Endothelial cell of umbilical vein (primary cell): ENCODE measurements around the gene RNF6. TPM values are rescaled to one million over a fixed set of nuclear protein-coding genes. Genes with fewer than 3 reads are reported as not detected.

ENCODE experiments used
- BruUV-seq: library from RNA; stranded (reverse); fragments of 400-500 nt; replicated peaks from 2 replicates; lab custom pipeline; 2021; lab: Mats Ljungman, UMichigan
- CTCF ChIA-PET: fragments of 300-600, 350-600 bp; sonication (Branson Sonifier 250); formaldehyde crosslinking; loops from one replicate; lab custom pipeline; 2021; ENCODE audit warnings: antibody characterized with exemption, inconsistent platforms; lab: Charles Lee
- POLR2A ChIA-PET: fragments of 300-600, 350-600 bp; sonication (Branson Sonifier 250); formaldehyde crosslinking; loops from one replicate; lab custom pipeline; 2021; ENCODE audit warnings: antibody characterized with exemption, inconsistent platforms; lab: Charles Lee
- DNase-seq: peaks from one replicate; pipeline ENCODE4 v3.0.0-alpha.2; 2011; ENCODE audit warnings: low read depth, low spot score
- FAIRE-seq: peaks from 2 replicates; lab custom pipeline; 2011; peaks lifted over from hg19 to GRCh38; lab: Jason Lieb, UNC
- H2AFZ ChIP-seq: 2 replicates; pipeline ENCODE4 v1.6.0; 2012; ENCODE audit warnings: low read depth, low read length, control low read depth, inconsistent platforms
- H3K27ac ChIP-seq: 2 replicates; pipeline ENCODE4 v1.5.1; 2011; ENCODE audit warnings: low read depth, mild to moderate bottlenecking, control low read depth, low read length, moderate library complexity; ENCODE audit not compliant: insufficient read depth
- H3K27me3 ChIP-seq, 2 experiments: 2 replicates each; pipeline versions ENCODE4 v1.6.0 to v1.6.1; 2011; ENCODE audit warnings: low read length in 2 of 2, mixed read lengths in 1 of 2; ENCODE audit not compliant: control insufficient read depth in 2 of 2, insufficient read depth in 2 of 2
- H3K36me3 ChIP-seq, 2 experiments: 2 replicates in 1 of 2; 3 replicates in 1 of 2; pipeline ENCODE4 v1.5.1; 2011; ENCODE audit warnings: low read length in 2 of 2, mild to moderate bottlenecking in 1 of 2, moderate library complexity in 1 of 2; ENCODE audit not compliant: control insufficient read depth in 2 of 2, insufficient read depth in 2 of 2; ENCODE audit errors: extremely low read depth in 1 of 2
- H3K4me1 ChIP-seq: 3 replicates; pipeline ENCODE4 v1.5.1; 2011; ENCODE audit warnings: mild to moderate bottlenecking, low read length; ENCODE audit not compliant: control insufficient read depth, insufficient read depth; ENCODE audit errors: extremely low read depth
- H3K4me2 ChIP-seq: 2 replicates; pipeline ENCODE4 v1.6.1; 2011; ENCODE audit warnings: low read length, control low read depth, mixed read lengths; ENCODE audit not compliant: insufficient read depth
- H3K4me3 ChIP-seq, 3 experiments: fragments of 200-600 bp in 1 of 3; sonication (generic), shearing (Covaris generic) in 1 of 3; replicated peaks in 1 of 3; 2 replicates each; pipeline ENCODE4 v1.5.1; 2011 to 2016; ENCODE audit warnings: control low read depth in 3 of 3, low read length in 3 of 3, mild to moderate bottlenecking in 2 of 3, inconsistent platforms in 1 of 3, low read depth in 1 of 3, moderate library complexity in 1 of 3; ENCODE audit not compliant: insufficient read depth in 1 of 3
- H3K79me2 ChIP-seq: 2 replicates; pipeline ENCODE4 v1.6.0; 2012; ENCODE audit warnings: low read length, inconsistent platforms; ENCODE audit not compliant: control insufficient read depth, insufficient read depth
- H3K9ac ChIP-seq: replicated peaks from 2 replicates; pipeline ENCODE3; 2011; ENCODE audit warnings: low read length, control low read depth; ENCODE audit not compliant: insufficient read depth; ENCODE audit errors: extremely low read depth
- H3K9me1 ChIP-seq: replicated peaks from 3 replicates; pipeline ENCODE4 v1.6.0; 2011; ENCODE audit warnings: mild to moderate bottlenecking, low read length; ENCODE audit not compliant: control insufficient read depth, insufficient read depth; ENCODE audit errors: extremely low read depth
- H3K9me3 ChIP-seq: replicated peaks from 2 replicates; pipeline ENCODE4 v1.5.1; 2012; ENCODE audit warnings: low read length, inconsistent platforms; ENCODE audit not compliant: control insufficient read depth, insufficient read depth
- H4K20me1 ChIP-seq: replicated peaks from 2 replicates; pipeline ENCODE3; 2011; ENCODE audit warnings: mild to moderate bottlenecking, low read length; ENCODE audit not compliant: control insufficient read depth, insufficient read depth; ENCODE audit errors: extremely low read depth
- CTCF ChIP-seq, 2 donors: IDR thresholded peaks; 1 replicate in 1 of 2; 2 replicates in 1 of 2; pipeline ENCODE4 v1.5.1; 2011; ENCODE audit warnings: low read length in 2 of 2, mild to moderate bottlenecking in 2 of 2, moderate library complexity in 2 of 2, control low read depth in 1 of 2, inconsistent platforms in 1 of 2, low read depth in 1 of 2; ENCODE audit not compliant: insufficient read depth in 1 of 2; ENCODE audit errors: extremely low read depth in 1 of 2
- EZH2 ChIP-seq: IDR thresholded peaks from 2 replicates; pipeline ENCODE4 v1.6.1; 2012; ENCODE audit warnings: borderline replicate concordance, low read depth, mild to moderate bottlenecking, moderate library complexity, low read length, inconsistent platforms; ENCODE audit not compliant: severe bottlenecking
- FOS ChIP-seq: IDR thresholded peaks from 2 replicates; pipeline ENCODE4 v1.6.1; 2011; ENCODE audit warnings: mild to moderate bottlenecking, low read length, moderate library complexity, borderline replicate concordance; ENCODE audit not compliant: insufficient read depth
- GATA2 ChIP-seq: IDR thresholded peaks from 2 replicates; pipeline ENCODE4 v1.7.0; 2011; ENCODE audit warnings: low read depth, mild to moderate bottlenecking, moderate library complexity, mixed read lengths, low read length; ENCODE audit not compliant: insufficient read length, insufficient read depth
- JUN ChIP-seq: IDR thresholded peaks from 2 replicates; pipeline ENCODE4 v1.6.1; 2011; ENCODE audit warnings: borderline replicate concordance, low read depth; ENCODE audit not compliant: insufficient read length, insufficient read depth
- MAX ChIP-seq: IDR thresholded peaks from 2 replicates; pipeline ENCODE4 v1.6.1; 2011; ENCODE audit not compliant: insufficient read depth, insufficient read length
- MYC ChIP-seq: IDR thresholded peaks from one replicate; pipeline ENCODE4 v1.6.1; 2011; ENCODE audit warnings: mild to moderate bottlenecking, low read depth, low read length
- POLR2A ChIP-seq: IDR thresholded peaks from 2 replicates; pipeline ENCODE4 v1.6.1; 2012; ENCODE audit warnings: low read depth, mild to moderate bottlenecking, control low read depth, low read length
- POLR2AphosphoS5 ChIP-seq: IDR thresholded peaks from 2 replicates; pipeline ENCODE4 v1.6.1; 2012; ENCODE audit warnings: low read depth, mild to moderate bottlenecking, control low read depth, low read length, moderate library complexity; ENCODE audit not compliant: insufficient read depth
- dilution Hi-C: fragments of 300-500 bp; cut with MboI; formaldehyde crosslinking; loops from one replicate; pipeline ENCODE4 v1.15.0; 2019; ENCODE audit warnings: low sequenced_read_pairs; ENCODE audit not compliant: extremely low pct_ligation_motif_present
- intact Hi-C: fragments of 100-400 bp; cut with micrococcal nuclease; formaldehyde crosslinking; loops from one replicate; pipeline ENCODE4 v1.10.0; 2022
- polyA plus RNA-seq, 4 experiments: library from polyadenylated mRNA; depleted of rRNA in 3 of 4; stranded (reverse) in 3 of 4; unstranded in 1 of 4; fragments of >200 nt; gene quantifications; 2 replicates each; pipeline versions ENCODE4 v1.2.1 to v1.2.3, GENCODE V29; 2011 to 2012; ENCODE audit warnings: missing spikeins in 1 of 4
- total RNA-seq: library from RNA; stranded (reverse); gene quantifications from 2 replicates; pipeline ENCODE4 v1.2.3, GENCODE V29; 2021

The RNF6 gene
- total and polyA plus RNA-seq, 2 donors (not counting 3 experiments of a cell fraction or from before 2014, with no cell fraction given) = 12.7 to 36.4 TPM

- Histone ChIP-seq H3K9me1 (peaks cover 3% of the 10 kb centered on the region), H2AFZ (no peak overlapping the region), H3K36me3 (no peaks in the 10 kb centered on the region), H3K9ac (no peak overlapping the region), H3K4me1 (peaks cover 6% of the 10 kb centered on the region), H3K4me2 (no peak overlapping the region), H4K20me1 (no peaks in the 10 kb centered on the region), H3K79me2 (no peaks in the 10 kb centered on the region), H3K27me3 (no peaks in the 10 kb centered on the region), H3K9me3 (no peaks in the 10 kb centered on the region), H3K27ac (no peak overlapping the region), H3K4me3 (no peak overlapping the region)
- ChIA-PET CTCF (interaction anchor here (1.0 to 2.1 kb wide), 2 partner anchors 12 to 500 kb away, joined by 3 to 10 read pairs; no protein-coding TSS in a partner anchor), POLR2A (no interaction called here)
- intact Hi-C loops = no loop called here
- no TSS peak for BruUV-seq
- TF ChIP-seq FOS (no peak), EZH2 (no peak), MAX (no peak), CTCF (IDR thresholded peaks at IDR 0.05; ENCODE audit: extremely low read depth in 1 of 2, insufficient read depth in 1 of 2, low read depth in 1 of 2, low read length in 2 of 2) (no peak), POLR2A (no peak), JUN (no peak), MYC (no peak), POLR2AphosphoS5 (no peak), GATA2 (no peak)
- DNase-seq (no peak), FAIRE-seq (no peak)
- dilution Hi-C loops = no loop called here
Measured at GRCh38 chr13:26198116-26198515, 24.0 kb downstream of the RNF6 start.
